HG03342 (cell line): Measurements from ENCODE around the gene DRAM1.
"Not testable (repeated sequence)": the region's sequence is repeated elsewhere in the genome, so short reads cannot be mapped to it uniquely, and the experiment has no call there.

Source experiments
- ATAC-seq: cut with Tn5 transposase; IDR thresholded peaks from one replicate; pipeline ENCODE4 v1.9.1; 2021; ENCODE audit warnings: mild to moderate bottlenecking, moderate library complexity; ENCODE audit not compliant: unreplicated experiment

Gene DRAM1

GRCh38 chr12:101858361-101858760, 19.0 kb upstream of the DRAM1 start:
- no peak for ATAC-seq

DNA sequence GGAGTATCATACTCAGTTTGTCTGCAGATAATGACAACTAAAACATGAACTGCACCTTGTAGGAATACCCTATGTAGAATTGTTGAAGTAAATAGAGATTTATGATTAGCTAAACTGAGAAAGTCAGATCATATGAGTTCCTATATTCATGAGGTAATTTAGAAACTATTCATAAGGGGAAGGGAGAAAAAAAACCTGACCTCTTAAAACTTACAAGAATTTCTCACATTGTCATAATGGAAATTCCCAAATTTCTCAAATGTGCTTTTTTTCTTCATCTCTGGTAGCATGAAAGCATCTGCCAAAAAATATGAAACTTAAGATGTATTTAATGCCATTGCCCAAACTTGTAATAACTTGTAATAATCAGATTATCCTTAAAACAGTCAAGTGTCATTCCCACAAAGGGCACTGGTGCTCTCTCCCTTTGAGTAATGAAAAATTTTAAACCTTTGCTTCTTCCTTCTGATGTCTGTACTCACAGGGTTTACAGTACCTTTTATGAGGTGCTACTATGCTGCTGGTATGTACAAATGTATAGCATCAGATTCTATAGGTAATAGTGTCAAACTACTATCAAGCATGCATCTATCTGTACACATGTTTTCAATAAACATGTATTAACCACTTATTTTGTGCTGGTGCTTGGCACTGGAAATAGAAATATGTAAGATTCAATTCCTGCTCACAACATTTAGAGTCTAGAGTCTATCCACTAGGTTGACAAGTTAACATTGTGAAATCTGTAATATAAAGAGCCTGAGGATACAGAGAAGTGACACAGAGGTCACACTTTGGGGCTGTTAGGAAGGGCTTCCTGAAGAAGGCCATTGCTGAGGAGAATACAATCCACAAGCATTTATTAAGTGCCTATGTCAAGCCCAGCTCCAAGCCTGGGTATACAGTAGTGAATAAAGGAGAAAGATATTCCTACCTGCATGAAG, 17.4 kb upstream of the DRAM1 start:
- peak; percentile 38 for ATAC-seq

- ATAC-seq = not testable (repeated sequence)
Measured at GRCh38 chr12:101861688-101862087, 15.7 kb upstream of the DRAM1 start.

DNA sequence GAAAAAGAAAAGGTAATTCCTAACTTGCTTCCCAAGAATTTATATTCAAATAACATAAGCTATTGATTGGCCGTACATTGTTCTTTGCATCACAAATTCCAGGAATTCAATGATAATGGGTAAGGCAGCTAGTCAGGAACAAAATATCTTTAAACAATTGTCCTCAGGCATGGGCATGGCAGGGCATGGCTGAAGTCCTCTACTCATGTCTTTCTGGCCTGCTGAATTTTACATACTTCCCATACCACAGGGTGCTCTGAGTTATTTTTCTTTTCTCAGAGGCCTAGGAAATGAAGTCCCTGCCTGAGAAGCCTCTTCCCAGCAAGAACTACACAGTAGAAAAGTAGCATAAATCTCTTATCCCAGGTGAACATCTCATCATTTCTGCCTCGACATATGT, 15.1 kb upstream of the DRAM1 start:
- no peak for ATAC-seq

DNA sequence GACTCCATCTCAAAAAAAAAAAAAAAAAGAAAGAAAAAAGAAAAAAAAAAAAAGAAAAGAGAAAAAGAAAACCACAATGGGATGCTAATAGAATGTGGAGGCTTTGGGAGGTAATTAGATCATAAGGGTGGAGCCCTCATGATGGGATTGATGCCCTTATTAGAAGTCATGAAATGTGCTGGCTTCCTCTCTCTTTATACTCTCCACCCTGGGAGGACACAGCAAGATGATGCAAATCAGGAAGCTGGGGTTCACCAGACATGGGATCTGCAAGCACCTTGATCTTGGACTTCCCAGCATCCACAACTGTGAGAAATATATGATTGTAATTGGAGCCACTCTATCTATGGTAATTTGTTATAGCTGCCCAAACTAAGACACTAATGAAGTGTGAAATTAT, 13.4 kb upstream of the DRAM1 start:
- ATAC-seq = no peak

GRCh38 chr12:101866615-101867373, 10.6 kb upstream of the DRAM1 start:
- no peak for ATAC-seq

GRCh38 chr12:101867619-101868018, 9.8 kb upstream of the DRAM1 start:
- ATAC-seq = not testable (repeated sequence)

DNA sequence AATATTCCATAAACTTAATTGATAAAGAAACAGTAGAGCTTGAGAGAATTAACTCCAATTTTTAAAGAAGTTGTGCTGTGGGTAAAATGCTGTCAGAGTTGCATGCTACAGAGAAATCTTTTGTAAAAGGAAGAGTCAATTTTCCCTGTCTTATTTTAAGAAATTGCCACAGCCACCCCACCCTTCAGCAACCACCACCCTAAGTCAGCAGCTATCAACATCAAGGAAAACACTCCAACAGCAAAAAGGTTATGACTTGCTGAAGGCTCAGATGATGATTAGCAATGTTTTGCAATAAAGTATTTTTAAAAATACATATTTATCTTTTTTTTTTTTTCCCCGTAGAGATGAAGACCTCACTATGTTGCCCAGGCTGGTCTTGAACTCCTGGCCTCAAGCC, 6.5 kb upstream of the DRAM1 start:
- no peak for ATAC-seq

- no peak for ATAC-seq
Measured at GRCh38 chr12:101875162-101875561, 2.2 kb upstream of the DRAM1 start.

GRCh38 chr12:101876322-101876860, 989 bp upstream of the DRAM1 start:
- ATAC-seq = no peak

DNA sequence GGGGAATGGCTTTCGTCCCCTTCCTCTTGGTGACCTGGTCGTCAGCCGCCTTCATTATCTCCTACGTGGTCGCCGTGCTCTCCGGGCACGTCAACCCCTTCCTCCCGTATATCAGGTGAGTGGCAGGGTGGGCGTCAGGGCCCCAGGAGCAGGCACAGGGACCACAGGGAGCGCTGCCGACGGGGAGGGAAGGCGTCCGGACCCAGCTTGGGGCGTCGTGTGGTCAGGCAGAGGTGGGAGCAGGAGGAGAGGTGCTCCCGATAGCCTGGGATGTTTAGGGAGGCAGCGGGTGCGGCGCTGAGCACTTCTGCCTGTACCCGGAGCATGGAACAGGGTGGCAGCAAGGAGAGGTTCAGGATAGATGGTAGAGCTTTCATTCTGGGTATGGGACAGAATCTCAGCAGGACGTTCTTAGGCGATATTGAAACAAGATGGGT, 444 bp downstream of the DRAM1 start:
- ATAC-seq = peak; percentile 17

DNA sequence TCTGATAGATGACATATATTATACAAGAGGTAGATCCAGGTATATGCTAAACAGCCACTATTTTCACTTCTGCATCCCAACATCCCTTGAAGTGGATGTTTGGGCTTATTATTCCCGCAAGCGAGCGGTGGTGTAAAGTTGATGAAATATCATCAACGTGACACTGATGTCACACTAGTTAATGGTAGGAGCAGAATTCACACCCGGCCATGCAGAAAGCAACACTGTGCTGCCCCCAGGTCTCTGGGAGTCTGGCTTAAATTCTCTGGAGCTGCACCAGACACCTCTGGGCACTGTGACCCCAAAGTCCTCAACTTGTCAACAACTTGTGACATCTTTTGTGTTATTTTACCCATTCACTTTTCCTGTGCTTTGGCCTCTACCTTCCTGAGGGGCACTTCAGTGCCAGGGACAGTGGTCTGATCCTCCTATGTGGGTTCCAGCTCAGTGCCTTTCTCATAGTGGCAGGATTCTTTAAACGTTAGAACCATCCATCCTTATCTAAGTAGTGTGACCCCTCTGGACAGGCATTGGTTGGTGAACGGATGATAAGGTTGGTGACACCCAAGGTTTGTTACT, 952 bp downstream of the DRAM1 start:
- ATAC-seq = no peak

DNA sequence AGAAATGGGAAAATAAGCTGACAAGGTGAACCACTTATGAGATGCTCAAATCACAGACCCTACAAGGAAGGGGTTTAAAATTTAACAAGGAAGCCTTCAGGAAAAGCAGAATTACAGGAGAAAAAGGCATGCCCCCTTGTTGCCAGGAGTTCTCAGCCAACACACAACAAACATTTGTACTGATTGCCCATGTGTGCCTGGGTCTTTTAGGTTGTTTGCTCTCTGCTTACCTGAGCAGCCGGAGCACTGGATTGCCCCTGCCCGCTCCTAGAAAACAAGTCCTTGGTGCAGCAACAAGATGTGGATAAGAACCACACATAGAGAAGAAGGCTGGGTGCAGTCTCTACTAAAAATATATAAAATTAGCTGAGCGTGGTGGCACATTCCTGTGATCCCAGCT, 3.4 kb downstream of the DRAM1 start:
- ATAC-seq = no peak

DNA sequence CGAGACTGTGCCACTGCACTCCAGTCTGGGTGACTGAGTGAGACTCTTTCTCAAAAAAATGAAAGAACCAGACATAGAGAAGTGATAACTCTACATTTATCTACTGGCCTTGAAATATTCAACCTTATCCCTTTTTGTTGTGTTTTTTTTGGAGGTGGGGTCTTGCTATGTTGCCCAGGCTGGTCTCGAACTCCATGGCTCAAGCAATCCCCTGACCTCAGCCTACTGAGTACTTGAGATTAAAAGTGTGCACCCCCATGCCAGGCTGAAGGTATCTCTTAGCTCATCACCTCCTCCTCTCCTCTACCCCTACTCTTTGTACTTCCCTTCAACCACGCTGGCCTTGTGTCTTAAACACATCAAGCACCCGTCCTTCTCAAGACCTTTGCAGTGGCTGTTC, 3.8 kb downstream of the DRAM1 start:
- no peak for ATAC-seq

DNA sequence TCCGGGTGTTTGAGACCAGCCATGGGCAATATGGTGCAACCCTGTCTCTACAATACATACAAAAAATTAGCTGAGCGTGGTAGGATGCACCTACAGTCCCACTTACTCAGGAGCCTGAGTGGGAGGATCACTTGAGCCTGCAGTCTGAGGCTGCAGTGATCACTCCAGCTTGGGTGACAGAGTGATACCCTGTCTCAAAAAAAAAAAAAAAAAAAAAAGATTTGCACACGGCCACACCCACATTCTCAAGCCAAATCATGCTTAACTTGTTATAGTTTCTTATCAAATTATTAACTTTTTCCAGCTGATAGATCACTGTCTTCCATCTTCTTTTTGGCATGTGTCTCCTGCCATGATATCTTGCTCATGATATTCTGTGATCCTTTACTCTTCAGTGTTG, 6.8 kb downstream of the DRAM1 start:
- no peak for ATAC-seq

- not testable (repeated sequence) for ATAC-seq
Measured at GRCh38 chr12:101884781-101885340, 7.5 kb downstream of the DRAM1 start.

DNA sequence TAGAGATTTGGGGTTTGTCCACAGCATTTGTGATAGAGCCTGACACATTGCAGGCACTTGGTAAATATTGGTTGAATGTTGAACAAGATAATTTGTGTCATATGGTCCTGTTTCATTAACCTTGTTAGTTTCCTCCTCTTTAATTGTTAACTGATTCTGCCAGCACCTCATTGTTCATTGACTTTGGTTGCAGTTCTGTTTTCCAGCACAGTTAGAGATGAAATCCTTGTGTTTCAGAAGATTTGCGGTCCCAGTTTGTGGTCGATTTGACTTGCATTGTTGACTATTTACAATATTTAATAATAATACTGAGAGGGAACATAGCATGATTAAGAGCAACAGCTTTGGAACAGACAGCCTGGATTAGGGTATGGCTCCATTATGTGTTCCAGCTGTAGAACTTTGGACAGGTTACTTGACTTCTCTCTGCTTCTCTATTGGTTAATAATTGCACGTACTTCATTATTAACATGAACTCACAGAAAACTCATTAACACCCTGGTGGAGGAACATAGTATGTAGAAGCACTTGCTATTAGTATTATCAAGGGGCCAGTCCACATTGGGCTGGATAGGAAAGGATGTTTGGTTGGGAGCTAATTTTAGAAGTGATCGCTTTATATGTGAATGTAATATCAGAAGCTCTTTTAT, 8.7 kb downstream of the DRAM1 start:
- peak; percentile 68 for ATAC-seq

- ATAC-seq = no peak
Measured at GRCh38 chr12:101889211-101889752, 11.9 kb downstream of the DRAM1 start.

DNA sequence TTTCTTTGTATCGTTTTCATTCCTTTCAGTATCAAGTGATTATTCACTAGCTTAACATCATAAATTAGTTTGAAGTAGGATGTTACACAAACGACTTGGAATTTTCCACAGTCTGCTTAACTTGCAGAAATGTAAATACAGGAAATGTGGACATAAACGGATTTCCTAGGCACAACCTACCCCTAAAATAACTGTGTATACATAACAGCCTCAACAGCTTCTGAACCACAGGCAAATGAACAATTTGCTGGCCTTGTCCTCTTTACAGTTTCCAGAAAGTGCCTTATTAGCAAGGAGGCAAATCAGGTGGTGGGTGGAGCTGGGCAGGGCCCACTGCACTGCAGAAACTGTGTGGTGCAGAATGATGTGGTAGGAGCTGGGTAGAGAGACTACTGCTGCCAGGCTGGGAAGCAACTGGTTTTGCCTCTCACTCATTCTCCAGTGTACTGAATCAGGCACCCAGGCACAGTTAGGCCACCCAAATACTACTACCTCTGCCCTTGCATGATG, 14.1 kb downstream of the DRAM1 start:
- ATAC-seq = peak; percentile 76

DNA sequence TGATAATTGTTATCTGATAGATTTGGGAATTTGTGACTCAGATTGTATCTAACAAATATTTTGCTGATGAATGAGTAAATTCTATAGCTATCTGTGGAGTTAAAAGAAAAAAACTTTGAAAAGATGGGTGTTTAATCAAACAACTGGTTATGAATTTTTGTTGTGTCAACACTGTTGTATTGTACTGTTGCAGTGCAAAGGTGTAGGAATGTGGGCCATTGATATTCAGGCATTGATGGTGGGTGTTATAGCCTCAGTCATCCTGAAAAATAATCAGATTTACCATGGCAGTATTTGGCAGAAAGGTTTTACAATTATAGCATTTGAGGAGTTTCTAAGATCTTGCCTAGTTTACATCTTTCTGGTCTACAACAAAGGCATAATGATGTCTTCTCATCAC, 15.4 kb downstream of the DRAM1 start:
- no peak for ATAC-seq
